ENCODE results near the gene PKP3.
A peak's percentile ranks its signal among the peaks of the same experiment; 100 is the strongest.
"Not testable (repeated sequence)": the region's sequence is repeated elsewhere in the genome, so short reads cannot be mapped to it uniquely, and the experiment has no call there.

PKP3 gene

DNA sequence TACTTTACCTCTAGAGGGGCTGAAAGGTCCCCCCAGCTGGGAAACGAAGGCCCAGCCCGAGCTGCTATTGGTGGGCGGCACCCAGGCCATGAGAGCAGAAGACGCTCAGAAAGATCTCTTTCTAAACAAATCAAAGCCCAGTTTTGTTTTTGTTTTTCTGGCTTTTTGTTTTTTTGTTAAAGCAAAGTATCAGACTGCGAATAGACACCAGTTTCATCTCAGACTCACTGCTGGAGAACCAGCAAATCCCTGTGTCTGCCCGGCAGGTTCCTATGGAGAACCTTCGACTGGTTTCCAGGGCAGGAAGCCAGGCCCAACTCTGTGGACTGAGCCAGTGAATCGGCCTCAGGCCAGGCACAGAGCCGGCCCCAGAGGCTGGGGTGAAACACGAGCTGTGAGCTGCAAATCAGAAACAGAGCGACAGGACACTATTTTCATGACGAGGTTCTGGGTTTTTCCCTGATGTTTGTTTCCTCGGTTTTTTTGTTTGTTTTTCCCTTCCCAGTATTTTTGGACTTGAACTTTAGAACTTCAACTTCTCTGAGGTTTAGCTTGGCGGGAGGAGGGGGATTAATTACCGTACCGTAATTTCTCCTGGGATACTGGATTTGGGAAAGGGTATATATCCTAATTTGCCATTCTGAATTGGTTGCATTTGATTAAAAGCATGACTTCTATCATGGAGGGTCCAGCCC, 40.7 kb upstream of the PKP3 start:
- Histone ChIP-seq H3K4me1 (ENCODE audit: control insufficient read depth, insufficient read depth, low read length) (peaks cover 8% of the 10 kb centered on the region), H3K27me3 (ENCODE audit: control insufficient read depth, insufficient read depth, low read length, poor library complexity, severe bottlenecking) (no peaks in the 10 kb centered on the region), H3K4me3 (ENCODE audit: insufficient read depth, low read depth, low read length) (no peak overlapping the region), H3K27ac (ENCODE audit: insufficient read depth, low read depth, low read length, poor library complexity, severe bottlenecking) (no peak overlapping the region), H3K9me3 (ENCODE audit: control insufficient read depth, low read length) (no peaks in the 10 kb centered on the region), H3K36me3 (ENCODE audit: control insufficient read depth, insufficient read depth, low read length) (no peaks in the 10 kb centered on the region)
- 63 to 65% methylated on average over 16 of the region's 16 CpGs for WGBS, 2 experiments

DNA sequence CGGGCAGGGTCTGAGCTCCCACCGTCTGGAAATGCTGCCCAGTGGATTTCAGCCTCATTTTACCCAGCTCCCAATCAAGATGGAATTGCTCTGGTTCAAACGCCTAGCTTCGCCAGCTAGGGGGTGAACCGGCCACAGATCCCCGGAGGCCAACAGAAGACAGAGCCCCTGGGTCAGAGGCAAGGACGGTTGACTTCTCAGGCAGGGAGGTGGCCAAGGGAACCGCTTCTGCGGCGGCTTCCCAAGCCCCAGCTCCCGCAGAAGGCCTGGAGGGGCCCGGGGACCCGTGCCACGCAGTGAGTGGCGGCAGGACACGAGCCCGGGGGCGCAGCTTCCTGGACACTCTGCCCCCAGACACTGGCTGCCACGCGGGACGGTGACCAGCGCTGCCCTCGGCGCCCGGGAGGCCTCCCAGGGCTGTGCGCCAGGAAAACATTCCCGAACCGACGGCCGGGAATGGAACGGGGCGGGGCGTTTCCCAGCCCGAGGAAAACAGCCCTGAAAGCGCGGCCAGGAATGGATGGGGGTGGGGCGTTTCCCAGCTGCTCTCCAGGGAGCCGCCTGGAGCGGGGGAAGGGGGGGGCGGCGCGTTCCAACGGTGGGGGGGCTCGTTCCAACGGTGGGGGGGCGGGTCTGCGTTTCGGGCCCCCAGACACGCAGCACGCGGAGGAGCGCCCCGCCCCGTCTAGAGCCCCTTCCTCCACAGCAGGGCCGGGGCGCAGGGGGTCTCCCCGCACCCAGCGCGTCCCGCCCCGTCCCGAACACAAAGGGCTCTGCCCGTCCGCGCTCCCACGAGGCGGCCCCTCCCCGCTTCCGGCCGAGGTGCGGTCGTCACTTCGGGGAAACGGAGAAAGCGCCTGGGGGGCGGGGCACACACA, 38.2 kb upstream of the PKP3 start:
- H3K27me3 ChIP-seq (ENCODE audit: control insufficient read depth, insufficient read depth, low read length, poor library complexity, severe bottlenecking), result no peaks in the 10 kb centered on the region
- no peaks in the 10 kb centered on the region for H3K36me3 ChIP-seq (ENCODE audit: control insufficient read depth, insufficient read depth, low read length)
- peak overlapping the region; percentile 91 for H3K27ac ChIP-seq (ENCODE audit: insufficient read depth, low read depth, low read length, poor library complexity, severe bottlenecking)
- H3K9me3 ChIP-seq (ENCODE audit: control insufficient read depth, low read length), result no peaks in the 10 kb centered on the region
- H3K4me3 ChIP-seq (ENCODE audit: insufficient read depth, low read depth, low read length), result peak overlapping the region; percentile 41
- peaks cover 8% of the 10 kb centered on the region for H3K4me1 ChIP-seq (ENCODE audit: control insufficient read depth, insufficient read depth, low read length)
- 6% methylated on average over 72 to 73 of the region's 76 CpGs for WGBS, 2 experiments

- Histone ChIP-seq H3K27ac (ENCODE audit: insufficient read depth, low read depth, low read length, poor library complexity, severe bottlenecking) (no peak overlapping the region), H3K4me1 (ENCODE audit: control insufficient read depth, insufficient read depth, low read length) (peaks cover 8% of the 10 kb centered on the region), H3K9me3 (ENCODE audit: control insufficient read depth, low read length) (no peaks in the 10 kb centered on the region), H3K36me3 (ENCODE audit: control insufficient read depth, insufficient read depth, low read length) (no peaks in the 10 kb centered on the region), H3K4me3 (ENCODE audit: insufficient read depth, low read depth, low read length) (no peak overlapping the region), H3K27me3 (ENCODE audit: control insufficient read depth, insufficient read depth, low read length, poor library complexity, severe bottlenecking) (no peaks in the 10 kb centered on the region)
- 75 to 77% methylated on average over 6 of the region's 6 CpGs for WGBS, 2 experiments
Measured at GRCh38 chr11:356610-357009, 37.4 kb upstream of the PKP3 start.

DNA sequence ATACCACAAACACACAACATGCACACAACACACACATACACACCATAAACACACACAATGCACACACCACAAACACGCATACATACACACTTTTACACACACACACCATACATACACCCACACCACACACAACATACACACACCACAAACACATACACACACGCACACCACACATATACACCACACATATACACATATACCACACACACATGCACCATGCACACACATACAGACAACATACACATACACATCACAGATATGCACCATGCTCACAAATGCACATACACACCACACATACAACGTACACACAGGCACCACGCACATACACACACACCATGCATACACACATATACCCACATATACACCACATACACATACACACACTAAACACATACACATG, 36.4 kb upstream of the PKP3 start:
- H3K36me3 ChIP-seq (ENCODE audit: control insufficient read depth, insufficient read depth, low read length), result no peaks in the 10 kb centered on the region
- H3K27ac ChIP-seq (ENCODE audit: insufficient read depth, low read depth, low read length, poor library complexity, severe bottlenecking), result no peak overlapping the region
- H3K4me3 ChIP-seq (ENCODE audit: insufficient read depth, low read depth, low read length), result no peak overlapping the region
- no peaks in the 10 kb centered on the region for H3K9me3 ChIP-seq (ENCODE audit: control insufficient read depth, low read length)
- no peaks in the 10 kb centered on the region for H3K27me3 ChIP-seq (ENCODE audit: control insufficient read depth, insufficient read depth, low read length, poor library complexity, severe bottlenecking)
- H3K4me1 ChIP-seq (ENCODE audit: control insufficient read depth, insufficient read depth, low read length), result peaks cover 8% of the 10 kb centered on the region
- WGBS, 2 experiments, result 93% methylated on average over 4 of the region's 4 CpGs

- H3K27ac ChIP-seq (ENCODE audit: insufficient read depth, low read depth, low read length, poor library complexity, severe bottlenecking), result no peak overlapping the region
- no peaks in the 10 kb centered on the region for H3K27me3 ChIP-seq (ENCODE audit: control insufficient read depth, insufficient read depth, low read length, poor library complexity, severe bottlenecking)
- WGBS, 2 experiments, result 81 to 82% methylated on average over 34 of the region's 34 CpGs
- H3K4me1 ChIP-seq (ENCODE audit: control insufficient read depth, insufficient read depth, low read length), result peaks cover 8% of the 10 kb centered on the region
- H3K4me3 ChIP-seq (ENCODE audit: insufficient read depth, low read depth, low read length), result no peak overlapping the region
- H3K9me3 ChIP-seq (ENCODE audit: control insufficient read depth, low read length), result no peaks in the 10 kb centered on the region
- H3K36me3 ChIP-seq (ENCODE audit: control insufficient read depth, insufficient read depth, low read length), result no peaks in the 10 kb centered on the region
Measured at GRCh38 chr11:358129-358800, 35.7 kb upstream of the PKP3 start.

GRCh38 chr11:359181-359714, 34.8 kb upstream of the PKP3 start:
- Histone ChIP-seq H3K36me3 (ENCODE audit: control insufficient read depth, insufficient read depth, low read length) (no peaks in the 10 kb centered on the region), H3K27ac (ENCODE audit: insufficient read depth, low read depth, low read length, poor library complexity, severe bottlenecking) (no peak overlapping the region), H3K9me3 (ENCODE audit: control insufficient read depth, low read length) (no peaks in the 10 kb centered on the region), H3K4me3 (ENCODE audit: insufficient read depth, low read depth, low read length) (no peak overlapping the region), H3K4me1 (ENCODE audit: control insufficient read depth, insufficient read depth, low read length) (peaks cover 8% of the 10 kb centered on the region), H3K27me3 (ENCODE audit: control insufficient read depth, insufficient read depth, low read length, poor library complexity, severe bottlenecking) (no peaks in the 10 kb centered on the region)
- 80 to 84% methylated on average over 4 to 5 of the region's 5 CpGs for WGBS, 2 experiments

DNA sequence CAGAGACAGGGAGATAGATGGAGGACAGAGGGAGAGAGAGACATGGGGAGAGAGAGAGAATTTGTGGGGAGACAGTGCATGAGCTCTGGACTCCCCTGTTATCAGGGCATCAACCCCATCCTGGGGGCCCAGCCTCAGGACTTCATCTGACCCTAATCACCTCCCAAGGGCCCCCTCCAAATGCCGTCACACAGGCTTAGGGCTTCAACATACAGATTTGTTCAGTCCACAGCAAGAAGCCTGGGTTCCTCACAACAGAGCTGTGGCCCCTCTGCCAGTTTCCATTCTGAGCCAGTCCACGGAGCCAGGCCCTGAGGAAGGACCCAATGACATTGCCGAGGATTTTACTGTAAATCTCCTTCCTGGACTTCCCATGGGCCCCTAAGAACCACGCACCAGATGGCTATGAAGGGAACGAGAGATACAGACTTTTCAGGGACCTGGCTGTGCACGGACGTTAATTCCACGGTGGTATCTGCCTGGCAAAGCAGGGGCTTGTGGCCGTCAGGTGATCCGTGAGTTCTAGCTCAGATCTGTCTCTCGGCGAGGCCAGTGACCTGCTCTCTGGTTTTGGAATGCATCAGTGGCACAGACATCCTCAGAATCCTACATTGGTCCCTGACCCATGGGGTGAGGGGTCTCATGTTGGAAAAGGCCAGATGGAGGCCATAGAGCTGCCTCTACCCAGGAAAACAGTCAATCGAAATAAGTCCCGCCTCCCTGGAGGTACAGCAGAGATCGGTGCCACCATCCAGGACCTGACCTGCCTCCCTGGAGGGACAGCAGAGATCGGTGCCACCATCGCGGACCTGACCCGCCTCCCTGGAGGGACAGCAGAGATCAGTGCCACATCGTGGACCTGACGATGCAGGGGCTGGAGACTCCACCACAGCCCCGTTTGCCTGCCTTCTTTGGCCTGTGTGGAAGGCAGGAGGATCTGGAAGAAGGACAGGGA, 33.4 kb upstream of the PKP3 start:
- Histone ChIP-seq H3K27ac (ENCODE audit: insufficient read depth, low read depth, low read length, poor library complexity, severe bottlenecking) (no peak overlapping the region), H3K27me3 (ENCODE audit: control insufficient read depth, insufficient read depth, low read length, poor library complexity, severe bottlenecking) (no peaks in the 10 kb centered on the region), H3K4me3 (ENCODE audit: insufficient read depth, low read depth, low read length) (no peak overlapping the region), H3K4me1 (ENCODE audit: control insufficient read depth, insufficient read depth, low read length) (peaks cover 2% of the 10 kb centered on the region), H3K9me3 (ENCODE audit: control insufficient read depth, low read length) (no peaks in the 10 kb centered on the region), H3K36me3 (ENCODE audit: control insufficient read depth, insufficient read depth, low read length) (no peaks in the 10 kb centered on the region)
- 85 to 86% methylated on average over 22 of the region's 22 CpGs for WGBS, 2 experiments

DNA sequence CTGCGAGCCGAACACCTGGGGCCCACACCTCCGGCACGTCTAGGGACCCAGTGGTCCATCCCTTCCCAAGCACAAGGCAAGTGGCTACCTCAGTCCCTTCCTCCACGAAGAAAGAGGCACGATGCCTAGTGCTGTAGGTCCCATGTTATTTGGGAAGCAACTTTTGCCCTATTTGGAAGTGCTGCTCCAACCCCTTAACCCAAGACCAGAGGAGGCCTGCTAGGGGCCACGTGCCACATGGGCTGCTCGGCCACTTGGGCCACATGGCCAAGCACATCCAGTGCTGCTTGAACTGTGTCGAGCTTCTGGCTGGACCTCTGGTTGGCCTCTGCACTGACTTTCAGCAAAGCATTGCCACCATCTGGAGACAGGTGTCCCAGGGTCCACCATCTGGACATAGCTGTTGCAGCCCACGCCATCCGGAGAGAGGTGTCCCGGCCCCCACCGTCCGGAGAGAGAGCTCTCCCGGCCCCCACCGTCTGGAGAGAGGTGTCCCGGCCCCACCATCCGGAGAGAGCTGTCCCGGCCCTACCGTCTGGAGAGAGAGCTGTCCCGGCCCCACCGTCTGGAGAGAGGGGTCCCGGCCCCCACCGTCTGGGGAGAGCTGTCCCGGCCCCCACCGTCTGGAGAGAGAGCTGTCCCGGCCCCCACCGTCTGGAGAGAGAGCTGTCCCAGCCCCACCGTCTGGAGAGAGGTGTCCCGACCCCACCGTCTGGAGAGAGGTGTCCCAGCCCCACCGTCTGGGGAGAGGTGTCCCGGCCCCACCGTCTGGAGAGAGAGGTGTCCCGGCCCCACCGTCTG, 31.2 kb upstream of the PKP3 start:
- no peak overlapping the region for H3K27ac ChIP-seq (ENCODE audit: insufficient read depth, low read depth, low read length, poor library complexity, severe bottlenecking)
- no peaks in the 10 kb centered on the region for H3K27me3 ChIP-seq (ENCODE audit: control insufficient read depth, insufficient read depth, low read length, poor library complexity, severe bottlenecking)
- H3K4me3 ChIP-seq (ENCODE audit: insufficient read depth, low read depth, low read length), result no peak overlapping the region
- 86 to 88% methylated on average over 34 of the region's 36 CpGs for WGBS, 2 experiments
- no peaks in the 10 kb centered on the region for H3K9me3 ChIP-seq (ENCODE audit: control insufficient read depth, low read length)
- H3K4me1 ChIP-seq (ENCODE audit: control insufficient read depth, insufficient read depth, low read length), result no peaks in the 10 kb centered on the region
- H3K36me3 ChIP-seq (ENCODE audit: control insufficient read depth, insufficient read depth, low read length), result no peaks in the 10 kb centered on the region

DNA sequence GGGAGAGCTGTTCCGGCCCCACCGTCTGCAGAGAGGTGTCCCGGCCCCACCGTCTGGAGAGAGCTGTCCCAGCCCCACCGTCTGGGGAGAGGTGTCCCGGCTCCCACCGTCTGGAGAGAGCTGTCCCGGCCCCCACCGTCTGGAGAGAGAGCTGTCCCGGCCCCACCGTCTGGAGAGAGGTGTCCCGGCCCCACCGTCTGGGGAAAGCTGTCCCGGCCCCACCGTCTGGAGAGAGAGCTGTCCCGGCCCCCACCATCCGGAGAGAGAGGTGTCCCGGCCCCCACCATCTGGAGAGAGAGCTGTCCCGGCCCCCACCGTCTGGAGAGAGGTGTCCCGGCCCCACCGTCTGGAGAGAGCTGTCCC, 30.6 kb upstream of the PKP3 start:
- not testable (repeated sequence) for H3K4me1 ChIP-seq (ENCODE audit: control insufficient read depth, insufficient read depth, low read length); H3K36me3 ChIP-seq (ENCODE audit: control insufficient read depth, insufficient read depth, low read length); H3K4me3 ChIP-seq (ENCODE audit: insufficient read depth, low read depth, low read length); H3K27me3 ChIP-seq (ENCODE audit: control insufficient read depth, insufficient read depth, low read length, poor library complexity, severe bottlenecking); H3K9me3 ChIP-seq (ENCODE audit: control insufficient read depth, low read length); H3K27ac ChIP-seq (ENCODE audit: insufficient read depth, low read depth, low read length, poor library complexity, severe bottlenecking)
- WGBS, 2 experiments, result 87 to 88% methylated on average over 22 of the region's 22 CpGs
